ENCODE data around the gene TACR2.

GRCh38 chr10:69461243-69462025 is 44.7 kb upstream of the TACR2 start:
- TF ChIP-seq CTCF (IDR thresholded peaks at IDR 0.05; ENCODE audit: low read depth, low read length) (no peak), POLR2A (IDR thresholded peaks at IDR 0.05; ENCODE audit: extremely low read depth, insufficient read length) (no peak)

Data from NB4 (cell line).